ENCODE measurements around the gene TNRC18.

- no peak for TF ChIP-seq EZH2 (IDR thresholded peaks at IDR 0.05; ENCODE audit: low read depth)
- no peak for TF ChIP-seq CTCF (conservative IDR thresholded peaks at IDR 0.05)
Observed at GRCh38 chr7:5387711-5388245, 35.9 kb downstream of the TNRC18 start.
